ENCODE data around the gene PLA2G3. TPM values are rescaled to one million over a fixed set of nuclear protein-coding genes. Genes with fewer than 3 reads are reported as not detected.

The PLA2G3 gene
- total RNA-seq = not detected
- polyA plus RNA-seq = not detected
- long read RNA-seq, donor 1 = 0 reads
- long read RNA-seq, donor 2 = 0 reads

- intact Hi-C loops (cut with DNase I) = loop anchor here in 1 of 2 donors (1.0 to 10.0 kb wide), 2 partner anchors 159 to 375 kb away; no protein-coding TSS in a partner anchor
- Histone ChIP-seq H3K27me3 (ENCODE audit: insufficient read depth in 3 of 3, low read length in 2 of 3) (peaks cover 0 to 4% (median 0%) of the 10 kb centered on the region in 3 donors), H3K9me3 (no peaks in the 10 kb centered on the region), H3K36me3 (ENCODE audit: insufficient read depth in 1 of 2, low read depth in 1 of 2) (no peaks in the 10 kb centered on the region), H3K4me1 (no peaks in the 10 kb centered on the region), H3K4me3 (no peak within 1 kb of the TSS), H3K27ac (no peak within 1 kb of the TSS)
- peak in 2 of 4 donors; percentile 19 to 32 for ATAC-seq
- WGBS, 3 donors = 18 to 21% (median 20%) methylated on average over 23 to 24 of the region's 24 CpGs
- peak in 1 of 2 donors; percentile 46 for DNase-seq
- TF ChIP-seq, protein P1, sequence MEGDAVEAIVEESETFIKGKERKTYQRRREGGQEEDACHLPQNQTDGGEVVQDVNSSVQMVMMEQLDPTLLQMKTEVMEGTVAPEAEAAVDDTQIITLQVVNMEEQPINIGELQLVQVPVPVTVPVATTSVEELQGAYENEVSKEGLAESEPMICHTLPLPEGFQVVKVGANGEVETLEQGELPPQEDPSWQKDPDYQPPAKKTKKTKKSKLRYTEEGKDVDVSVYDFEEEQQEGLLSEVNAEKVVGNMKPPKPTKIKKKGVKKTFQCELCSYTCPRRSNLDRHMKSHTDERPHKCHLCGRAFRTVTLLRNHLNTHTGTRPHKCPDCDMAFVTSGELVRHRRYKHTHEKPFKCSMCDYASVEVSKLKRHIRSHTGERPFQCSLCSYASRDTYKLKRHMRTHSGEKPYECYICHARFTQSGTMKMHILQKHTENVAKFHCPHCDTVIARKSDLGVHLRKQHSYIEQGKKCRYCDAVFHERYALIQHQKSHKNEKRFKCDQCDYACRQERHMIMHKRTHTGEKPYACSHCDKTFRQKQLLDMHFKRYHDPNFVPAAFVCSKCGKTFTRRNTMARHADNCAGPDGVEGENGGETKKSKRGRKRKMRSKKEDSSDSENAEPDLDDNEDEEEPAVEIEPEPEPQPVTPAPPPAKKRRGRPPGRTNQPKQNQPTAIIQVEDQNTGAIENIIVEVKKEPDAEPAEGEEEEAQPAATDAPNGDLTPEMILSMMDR (IDR thresholded peaks at IDR 0.05) = no peak
Observed at GRCh38 chr22:31139866-31140716, at the start of gene PLA2G3. TSS of gene PLA2G3 (minus strand) at chr22:31140508. CDS start at chr22:31140354, 154 bp downstream.

DNA sequence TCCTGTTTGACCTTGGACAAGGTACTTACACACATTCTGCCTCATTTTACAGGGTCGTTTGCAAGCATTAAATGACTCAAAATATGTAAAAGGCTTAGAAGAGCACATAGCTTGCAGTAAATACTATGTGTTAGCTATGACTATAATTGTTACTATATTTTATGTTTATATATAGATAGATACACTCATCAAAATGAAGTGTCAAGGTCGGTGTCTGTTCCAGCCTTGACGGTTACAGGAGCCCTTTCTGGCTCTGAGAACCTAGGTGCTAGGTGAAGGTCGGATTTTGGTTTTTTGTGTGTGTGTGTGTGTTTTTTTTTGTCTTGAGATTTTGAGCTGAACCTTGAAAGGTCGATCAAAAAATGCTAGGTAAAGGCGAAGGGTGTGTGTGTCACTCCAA is 47.3 kb upstream of the PLA2G3 start:
- ATAC-seq (peak in 3 of 4 donors; percentile 46 to 64 (median 63)), DNase-seq (no peak)
- Histone ChIP-seq H3K27ac (no peak overlapping the region), H3K4me3 (no peak overlapping the region), H3K9me3 (no peaks in the 10 kb centered on the region), H3K27me3 (ENCODE audit: insufficient read depth in 3 of 3, low read length in 2 of 3) (no peaks in the 10 kb centered on the region), H3K4me1 (no peaks in the 10 kb centered on the region), H3K36me3 (ENCODE audit: insufficient read depth in 1 of 2, low read depth in 1 of 2) (peaks cover 0 to 54% of the 10 kb centered on the region in 2 donors)
- TF ChIP-seq, protein P1 (IDR thresholded peaks at IDR 0.05) = no peak
- intact Hi-C loops (cut with DNase I) = no loop called here
- 62 to 73% (median 71%) methylated on average over 6 of the region's 6 CpGs for WGBS, 3 donors

- intact Hi-C loops (cut with DNase I) = no loop called here
- WGBS, 3 donors = 91 to 95% (median 92%) methylated on average over 5 of the region's 5 CpGs
- TF ChIP-seq, protein P1 (IDR thresholded peaks at IDR 0.05) = no peak
- DNase-seq = no peak
- H3K36me3 ChIP-seq (ENCODE audit: insufficient read depth in 1 of 2, low read depth in 1 of 2) = peaks cover 0 to 52% of the 10 kb centered on the region in 2 donors
- H3K27ac ChIP-seq = no peak overlapping the region
- peaks cover 4% of the 10 kb centered on the region for H3K4me1 ChIP-seq
- no peaks in the 10 kb centered on the region for H3K27me3 ChIP-seq (ENCODE audit: insufficient read depth in 3 of 3, low read length in 2 of 3)
- H3K4me3 ChIP-seq = no peak overlapping the region
- H3K9me3 ChIP-seq = no peaks in the 10 kb centered on the region
- peak in 2 of 4 donors; percentile 25 to 30 for ATAC-seq
Observed at GRCh38 chr22:31185056-31185455, 44.7 kb upstream of the PLA2G3 start.

DNA sequence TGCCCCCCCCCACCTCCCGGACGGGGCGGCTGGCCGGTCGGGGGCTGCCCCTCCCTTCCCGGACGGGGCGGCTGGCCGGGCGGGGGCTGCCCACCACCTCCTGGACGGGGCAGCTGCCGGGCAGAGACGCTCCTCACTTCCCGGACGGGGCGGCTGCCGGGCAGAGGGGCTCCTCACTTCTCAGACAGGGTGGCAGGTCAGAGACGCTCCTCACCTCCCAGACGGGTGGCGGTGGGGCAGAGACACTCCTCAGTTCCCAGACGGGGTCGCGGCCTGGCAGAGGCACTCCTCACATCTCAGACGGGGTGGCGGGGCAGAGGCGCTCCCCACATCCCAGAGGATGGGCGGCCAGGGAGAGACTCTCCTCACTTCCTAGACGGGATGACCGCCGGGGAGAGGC is 43.7 kb upstream of the PLA2G3 start:
- Histone ChIP-seq H3K36me3 (ENCODE audit: insufficient read depth in 1 of 2, low read depth in 1 of 2) (peaks cover 0 to 44% of the 10 kb centered on the region in 2 donors), H3K4me1 (peaks cover 14% of the 10 kb centered on the region), H3K27me3 (ENCODE audit: insufficient read depth in 3 of 3, low read length in 2 of 3) (no peaks in the 10 kb centered on the region), H3K4me3 (no peak overlapping the region), H3K9me3 (no peaks in the 10 kb centered on the region), H3K27ac (no peak overlapping the region)
- DNase-seq (no peak), ATAC-seq (no peak)
- TF ChIP-seq, protein P1 (IDR thresholded peaks at IDR 0.05) = no peak
- intact Hi-C loops (cut with DNase I) = no loop called here
- 95 to 97% (median 96%) methylated on average over 23 to 30 of the region's 30 CpGs for WGBS, 3 donors
